Immature natural killer cell (primary cell): ENCODE results near the gene UBE2QL1. TPM values are rescaled to one million over a fixed set of nuclear protein-coding genes. Genes with fewer than 3 reads are reported as not detected.

Experiments used
- DNase-seq, 3 donors: peaks; one replicate each; pipeline ENCODE4 v3.0.0; 2022; ENCODE audit warnings: mixed read lengths in 1 of 3
- H3K27ac Mint-ChIP-seq, 6 donors: one replicate each; pipeline ENCODE4 v1.8.0; 2020; ENCODE audit warnings: mixed read lengths in 6 of 6, mild to moderate bottlenecking in 5 of 6, inconsistent platforms in 4 of 6, moderate library complexity in 3 of 6
- H3K27me3 Mint-ChIP-seq, 3 donors: one replicate each; pipeline ENCODE4 v1.8.0; 2020 to 2021; ENCODE audit warnings: low read depth in 3 of 3, mild to moderate bottlenecking in 3 of 3, mixed read lengths in 3 of 3, moderate library complexity in 3 of 3, inconsistent platforms in 1 of 3
- H3K36me3 Mint-ChIP-seq, 3 donors: one replicate each; pipeline ENCODE4 v1.8.0; 2020; ENCODE audit warnings: mixed read lengths in 3 of 3, inconsistent platforms in 2 of 3, mild to moderate bottlenecking in 2 of 3
- H3K4me1 Mint-ChIP-seq, 2 donors: one replicate each; pipeline ENCODE4 v1.8.0; 2020; ENCODE audit warnings: inconsistent platforms in 2 of 2, mild to moderate bottlenecking in 2 of 2, mixed read lengths in 2 of 2, moderate library complexity in 1 of 2
- H3K4me3 Mint-ChIP-seq, 5 donors: one replicate each; pipeline ENCODE4 v1.8.0; 2020; ENCODE audit warnings: mild to moderate bottlenecking in 5 of 5, mixed read lengths in 5 of 5, inconsistent platforms in 3 of 5, moderate library complexity in 3 of 5
- H3K9me3 Mint-ChIP-seq, 6 donors: one replicate each; pipeline ENCODE4 v1.8.0; 2020; ENCODE audit warnings: mild to moderate bottlenecking in 6 of 6, mixed read lengths in 6 of 6, inconsistent platforms in 4 of 6, moderate library complexity in 3 of 6
- polyA plus RNA-seq, 3 donors: library from polyadenylated mRNA; unstranded; fragments of 300-500 nt; fragmentation: Illumina TruSeq; gene quantifications; one replicate each; pipeline ENCODE4 v1.2.3, GENCODE V29; 2021

UBE2QL1 gene
- polyA plus RNA-seq, 3 donors from 2014 or later: not detected

GRCh38 chr5:6455571-6456200 lies 7.0 kb downstream of the UBE2QL1 start:
- Mint-ChIP-seq H3K9me3 (no peaks in the 10 kb centered on the region), H3K27me3 (peaks cover 5 to 21% (median 7%) of the 10 kb centered on the region in 3 donors), H3K27ac (no peak overlapping the region), H3K36me3 (no peaks in the 10 kb centered on the region), H3K4me1 (no peaks in the 10 kb centered on the region), H3K4me3 (no peak overlapping the region)
- no peak for DNase-seq

GRCh38 chr5:6456766-6457370 lies 8.2 kb downstream of the UBE2QL1 start:
- Mint-ChIP-seq H3K9me3 (peaks cover 0 to under 1% (median 0%) of the 10 kb centered on the region in 6 donors), H3K4me3 (no peak overlapping the region), H3K36me3 (no peaks in the 10 kb centered on the region), H3K27ac (no peak overlapping the region), H3K27me3 (peaks cover 2 to 13% (median 8%) of the 10 kb centered on the region in 3 donors), H3K4me1 (no peaks in the 10 kb centered on the region)
- no peak for DNase-seq

DNA sequence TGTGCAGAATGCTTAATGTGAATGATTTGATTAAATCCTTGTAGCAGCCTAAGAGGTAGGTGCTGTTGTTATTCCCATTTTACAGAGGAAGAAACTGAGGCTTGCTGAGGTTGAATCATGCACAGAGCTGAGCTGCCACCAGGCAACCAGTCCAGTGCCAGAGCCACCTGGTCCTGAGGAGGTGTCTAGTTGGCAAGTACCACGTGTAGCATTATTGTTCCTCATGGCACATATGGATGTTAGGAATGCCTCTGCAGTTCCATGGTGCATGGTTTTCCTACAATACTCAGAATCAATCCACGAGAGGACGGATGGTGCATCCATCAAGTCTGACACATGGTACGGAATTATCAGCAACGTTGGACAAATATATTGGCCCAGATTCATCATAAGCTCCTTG lies 8.9 kb downstream of the UBE2QL1 start:
- no peaks in the 10 kb centered on the region for H3K36me3 Mint-ChIP-seq
- peaks cover 2 to 13% (median 8%) of the 10 kb centered on the region in 3 donors for H3K27me3 Mint-ChIP-seq
- peaks cover 0 to 3% (median 0%) of the 10 kb centered on the region in 6 donors for H3K9me3 Mint-ChIP-seq
- H3K4me3 Mint-ChIP-seq: no peak overlapping the region
- no peak for DNase-seq
- H3K27ac Mint-ChIP-seq: no peak overlapping the region
- no peaks in the 10 kb centered on the region for H3K4me1 Mint-ChIP-seq

- no peaks in the 10 kb centered on the region for H3K4me1 Mint-ChIP-seq
- no peak for DNase-seq
- H3K27ac Mint-ChIP-seq: no peak overlapping the region
- H3K27me3 Mint-ChIP-seq: peaks cover 2 to 10% (median 9%) of the 10 kb centered on the region in 3 donors
- no peak overlapping the region for H3K4me3 Mint-ChIP-seq
- H3K9me3 Mint-ChIP-seq: peaks cover 0 to 3% (median 0%) of the 10 kb centered on the region in 6 donors
- H3K36me3 Mint-ChIP-seq: no peaks in the 10 kb centered on the region
Measured at GRCh38 chr5:6458833-6459232, 10.2 kb downstream of the UBE2QL1 start.

DNA sequence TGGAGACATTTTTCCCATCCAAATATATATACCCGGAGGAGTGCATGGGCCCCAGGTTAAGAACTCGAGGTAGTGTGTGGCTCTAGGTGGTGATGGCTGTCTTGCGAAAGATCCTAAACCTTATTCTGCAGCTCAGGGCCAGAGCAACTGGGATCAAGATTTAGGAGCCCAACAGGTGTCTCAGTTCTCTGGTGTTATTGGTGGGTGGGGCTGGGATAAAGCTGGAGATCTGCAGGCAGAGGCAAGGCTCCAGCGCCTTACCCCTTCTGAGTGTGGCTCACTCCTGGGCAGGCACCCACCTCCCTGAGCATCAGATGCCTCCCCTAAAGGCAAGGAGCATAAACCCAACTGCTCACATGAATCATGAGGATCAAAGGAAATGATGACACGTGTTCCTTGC lies 11.2 kb downstream of the UBE2QL1 start:
- H3K9me3 Mint-ChIP-seq: peaks cover 0 to 3% (median 0%) of the 10 kb centered on the region in 6 donors

GRCh38 chr5:6461006-6461405 lies 12.3 kb downstream of the UBE2QL1 start:
- no peak for DNase-seq
- H3K9me3 Mint-ChIP-seq: peaks cover 0 to 3% (median 0%) of the 10 kb centered on the region in 6 donors
- H3K27me3 Mint-ChIP-seq: peaks cover 2 to 7% (median 6%) of the 10 kb centered on the region in 3 donors
- H3K36me3 Mint-ChIP-seq: no peaks in the 10 kb centered on the region
- H3K4me3 Mint-ChIP-seq: no peak overlapping the region
- H3K4me1 Mint-ChIP-seq: no peaks in the 10 kb centered on the region
- H3K27ac Mint-ChIP-seq: no peak overlapping the region

More for the DNA sequence above, 11.2 kb downstream of the UBE2QL1 start:
- no peak overlapping the region for H3K27ac Mint-ChIP-seq
- H3K4me1 Mint-ChIP-seq: no peaks in the 10 kb centered on the region
- no peaks in the 10 kb centered on the region for H3K36me3 Mint-ChIP-seq
- no peak for DNase-seq
- H3K4me3 Mint-ChIP-seq: no peak overlapping the region
- H3K27me3 Mint-ChIP-seq: peaks cover 2 to 9% (median 7%) of the 10 kb centered on the region in 3 donors

DNA sequence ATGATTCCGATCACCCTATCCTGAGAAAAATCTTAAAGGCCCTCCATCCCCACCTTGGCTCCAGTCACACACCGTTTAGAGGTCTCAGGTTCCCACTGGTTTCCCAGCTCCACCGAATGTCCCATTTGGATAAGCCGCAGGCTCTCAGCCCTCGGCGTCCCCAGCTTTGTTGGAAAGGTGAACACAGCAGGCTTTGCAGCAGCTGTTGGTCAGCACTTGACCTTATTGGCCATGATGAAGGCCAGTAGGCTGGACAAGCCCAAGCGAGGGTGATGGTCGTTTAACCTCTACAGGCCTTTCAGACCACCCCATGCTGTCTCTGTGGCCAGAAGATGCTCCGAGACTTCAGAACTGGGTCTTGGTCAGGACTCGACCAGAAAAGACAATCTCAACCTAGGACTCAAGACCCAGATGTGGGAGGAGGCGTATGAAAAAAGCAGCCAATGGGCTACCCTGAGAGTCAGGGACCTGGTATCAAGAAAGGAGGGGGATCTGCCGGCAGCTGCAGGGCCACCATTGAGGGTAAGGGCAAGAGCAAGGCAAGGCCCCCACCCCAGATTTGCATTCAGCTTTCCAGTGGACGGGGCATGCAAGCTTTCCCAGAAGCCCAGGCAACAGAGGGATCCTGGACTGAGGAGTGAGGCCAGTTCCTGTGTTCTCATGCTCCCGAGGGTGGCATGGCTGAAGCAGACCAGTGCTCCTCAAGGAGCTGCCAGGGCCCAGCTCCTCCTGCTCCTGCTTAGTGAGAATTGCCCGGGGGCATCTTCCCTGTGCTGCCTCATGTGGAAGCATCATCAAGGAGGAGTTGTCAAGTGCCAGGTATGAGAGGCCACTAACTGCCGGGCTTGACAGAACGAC lies 13.4 kb downstream of the UBE2QL1 start:
- Mint-ChIP-seq H3K27ac (no peak overlapping the region), H3K9me3 (peaks cover 0 to 3% (median 0%) of the 10 kb centered on the region in 6 donors), H3K4me3 (no peak overlapping the region), H3K4me1 (no peaks in the 10 kb centered on the region), H3K36me3 (no peaks in the 10 kb centered on the region), H3K27me3 (peaks cover 2 to 6% (median 4%) of the 10 kb centered on the region in 3 donors)
- DNase-seq: no peak

DNA sequence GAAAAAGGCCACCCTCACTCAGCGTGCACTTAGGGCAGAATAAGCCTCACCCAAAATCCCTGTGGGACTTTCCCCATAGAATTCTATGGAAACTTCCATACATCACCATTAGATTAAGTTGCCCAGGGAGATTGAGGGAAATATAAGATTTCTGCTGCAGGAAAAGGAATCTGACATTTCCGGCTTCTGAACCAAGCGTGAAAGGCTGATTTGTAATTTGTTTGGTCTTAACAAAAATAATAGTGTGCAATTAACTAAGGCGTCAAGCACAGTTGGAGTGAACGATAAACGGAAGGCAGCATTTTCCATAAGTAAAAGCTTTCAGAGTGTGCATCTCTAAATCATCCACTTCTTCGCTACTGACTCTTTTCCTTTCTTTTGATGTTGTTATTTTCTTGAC lies 14.0 kb downstream of the UBE2QL1 start:
- no peak overlapping the region for H3K4me3 Mint-ChIP-seq
- H3K9me3 Mint-ChIP-seq: peaks cover 0 to 3% (median 0%) of the 10 kb centered on the region in 6 donors
- no peaks in the 10 kb centered on the region for H3K36me3 Mint-ChIP-seq
- no peak overlapping the region for H3K27ac Mint-ChIP-seq
- H3K4me1 Mint-ChIP-seq: no peaks in the 10 kb centered on the region
- peaks cover under 1 to 9% (median 2%) of the 10 kb centered on the region in 3 donors for H3K27me3 Mint-ChIP-seq
- DNase-seq: no peak

- H3K27me3 Mint-ChIP-seq: peaks cover 3 to 6% (median 5%) of the 10 kb centered on the region in 3 donors
Measured at GRCh38 chr5:6464441-6464840, 15.8 kb downstream of the UBE2QL1 start.

GRCh38 chr5:6465831-6466790 lies 17.5 kb downstream of the UBE2QL1 start:
- Mint-ChIP-seq H3K4me3 (no peak overlapping the region), H3K9me3 (peaks cover 0 to 3% (median 0%) of the 10 kb centered on the region in 6 donors), H3K36me3 (no peaks in the 10 kb centered on the region), H3K27me3 (peaks cover 3 to 6% (median 5%) of the 10 kb centered on the region in 3 donors), H3K27ac (no peak overlapping the region), H3K4me1 (no peaks in the 10 kb centered on the region)
- no peak for DNase-seq

More at GRCh38 chr5:6464441-6464840, 15.8 kb downstream of the UBE2QL1 start:
- Mint-ChIP-seq H3K4me3 (no peak overlapping the region), H3K4me1 (no peaks in the 10 kb centered on the region), H3K27ac (no peak overlapping the region), H3K9me3 (peaks cover 0 to 3% (median 0%) of the 10 kb centered on the region in 6 donors), H3K36me3 (no peaks in the 10 kb centered on the region)
- DNase-seq: no peak

DNA sequence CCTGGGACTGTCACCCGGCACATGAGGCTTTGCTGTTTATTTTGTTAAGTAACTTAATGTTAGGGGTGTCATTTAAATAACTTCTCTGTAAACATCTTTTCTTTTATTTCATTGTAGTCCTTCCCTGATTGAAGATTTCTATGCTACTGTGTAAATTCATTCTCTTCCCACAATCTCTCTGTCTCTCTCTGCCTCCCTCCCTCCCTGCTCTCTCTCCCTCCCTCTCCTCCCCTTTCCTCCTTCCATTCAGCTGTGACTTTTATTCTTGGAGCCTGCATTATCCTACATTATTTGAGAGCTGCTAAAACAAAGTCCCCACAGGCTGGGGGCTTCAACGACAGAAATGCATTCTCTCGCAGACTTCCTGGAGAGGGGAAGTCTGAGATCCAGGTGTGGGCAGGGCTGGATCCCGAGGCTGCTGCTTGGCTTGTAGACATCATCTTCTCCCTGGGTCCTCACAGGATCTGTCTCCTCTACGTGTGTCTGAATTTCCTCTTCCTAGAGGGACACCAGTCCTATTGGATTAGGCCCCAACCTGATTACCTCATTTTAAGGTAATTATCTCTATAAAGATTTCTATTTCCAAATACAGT lies 18.4 kb downstream of the UBE2QL1 start:
- no peak for DNase-seq
- no peak overlapping the region for H3K27ac Mint-ChIP-seq
- H3K4me3 Mint-ChIP-seq: no peak overlapping the region
- H3K36me3 Mint-ChIP-seq: no peaks in the 10 kb centered on the region
- peaks cover 0 to 1% (median 0%) of the 10 kb centered on the region in 6 donors for H3K9me3 Mint-ChIP-seq
- H3K27me3 Mint-ChIP-seq: peaks cover 3 to 6% (median 3%) of the 10 kb centered on the region in 3 donors
- H3K4me1 Mint-ChIP-seq: no peaks in the 10 kb centered on the region

GRCh38 chr5:6467591-6467990 lies 18.9 kb downstream of the UBE2QL1 start:
- no peak for DNase-seq
- Mint-ChIP-seq H3K27ac (no peak overlapping the region), H3K36me3 (no peaks in the 10 kb centered on the region), H3K9me3 (peaks cover 0 to 1% (median 0%) of the 10 kb centered on the region in 6 donors), H3K27me3 (peaks cover 3 to 6% (median 3%) of the 10 kb centered on the region in 3 donors), H3K4me1 (no peaks in the 10 kb centered on the region), H3K4me3 (no peak overlapping the region)

- Mint-ChIP-seq H3K36me3 (no peaks in the 10 kb centered on the region), H3K4me1 (no peaks in the 10 kb centered on the region), H3K9me3 (peaks cover 0 to 1% (median 0%) of the 10 kb centered on the region in 6 donors), H3K4me3 (no peak overlapping the region), H3K27ac (no peak overlapping the region), H3K27me3 (peaks cover 3 to 5% (median 3%) of the 10 kb centered on the region in 3 donors)
- no peak for DNase-seq
Measured at GRCh38 chr5:6468104-6468503, 19.4 kb downstream of the UBE2QL1 start.
